Measurements from ENCODE around the gene SNW1.
"Not testable (repeated sequence)": the region's sequence is repeated elsewhere in the genome, so short reads cannot be mapped to it uniquely, and the experiment has no call there.

The SNW1 gene

DNA sequence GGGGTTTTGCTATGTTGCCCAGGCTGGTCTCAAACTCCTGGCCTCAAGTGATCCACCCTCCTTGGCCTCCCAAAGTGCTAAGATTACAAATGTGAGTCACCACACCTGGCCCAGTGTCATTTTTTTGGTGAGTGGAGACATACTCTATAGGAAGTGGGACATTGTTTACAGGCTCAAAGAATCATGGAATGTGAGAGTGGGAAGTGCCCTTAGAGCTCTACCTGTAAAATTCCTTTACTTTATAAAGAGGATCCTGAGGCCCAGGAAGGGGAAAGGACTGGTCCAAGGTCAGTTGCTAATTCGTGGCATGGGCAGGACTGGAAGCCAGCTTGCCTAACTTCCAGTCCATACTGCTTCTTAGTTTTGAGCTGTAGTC, 30.3 kb upstream of the SNW1 start:
- H3K36me3 ChIP-seq (ENCODE audit: control insufficient read depth, insufficient read depth, low read length): no peaks in the 10 kb centered on the region
- peaks cover 5% of the 10 kb centered on the region for H3K4me1 ChIP-seq (ENCODE audit: control insufficient read depth, insufficient read depth, low read length, poor library complexity, severe bottlenecking)
- no peaks in the 10 kb centered on the region for H3K9me3 ChIP-seq (ENCODE audit: control insufficient read depth, low read length)
- WGBS, 2 experiments (ENCODE audit: insufficient coverage in 2 of 2): 56% methylated on average over 1 of the region's 1 CpG; no CpG with 5 or more reads in 1 of the 2 experiments
- no peak overlapping the region for H3K27ac ChIP-seq (ENCODE audit: low read depth, low read length, severe bottlenecking)
- H3K4me3 ChIP-seq (ENCODE audit: extremely low read depth, insufficient read depth, low read length, poor library complexity, severe bottlenecking): no peak overlapping the region

DNA sequence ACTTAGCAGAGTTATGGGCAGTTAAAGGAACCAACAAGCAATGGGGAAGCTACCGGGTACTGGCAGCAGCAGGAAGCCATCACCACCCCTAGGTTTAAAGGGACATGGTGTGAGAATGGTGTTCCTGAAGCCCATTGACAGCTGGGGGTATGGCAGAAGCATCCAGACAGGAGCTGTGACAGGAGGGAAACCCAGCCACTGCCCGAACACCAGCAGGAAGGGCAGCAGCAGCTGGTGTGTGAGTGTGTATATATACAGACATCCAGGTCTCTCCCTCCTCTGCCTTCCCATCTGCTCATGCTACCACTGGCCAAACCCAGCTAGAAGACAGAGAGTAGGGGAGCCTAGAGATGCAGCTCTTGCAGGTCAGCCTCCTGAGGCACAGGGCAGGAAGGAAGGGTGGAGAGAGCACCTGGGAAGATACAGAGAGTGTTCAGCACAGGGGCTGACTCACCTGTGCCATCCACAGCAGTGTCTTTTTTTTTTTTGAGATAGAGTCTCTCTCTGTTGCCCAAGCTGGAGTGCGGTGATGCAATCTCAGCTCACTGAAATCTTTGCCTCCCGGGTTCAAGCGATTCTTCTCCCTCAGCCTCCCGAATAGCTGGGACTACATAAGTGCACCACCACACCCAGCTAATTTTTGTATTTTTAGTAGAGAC, 29.7 kb upstream of the SNW1 start:
- Histone ChIP-seq H3K9me3 (ENCODE audit: control insufficient read depth, low read length) (no peaks in the 10 kb centered on the region), H3K4me3 (ENCODE audit: extremely low read depth, insufficient read depth, low read length, poor library complexity, severe bottlenecking) (no peak overlapping the region), H3K4me1 (ENCODE audit: control insufficient read depth, insufficient read depth, low read length, poor library complexity, severe bottlenecking) (peaks cover 4% of the 10 kb centered on the region), H3K36me3 (ENCODE audit: control insufficient read depth, insufficient read depth, low read length) (no peaks in the 10 kb centered on the region), H3K27ac (ENCODE audit: low read depth, low read length, severe bottlenecking) (no peak overlapping the region)
- 86 to 95% methylated on average over 3 to 5 of the region's 6 CpGs for WGBS, 2 experiments (ENCODE audit: insufficient coverage in 2 of 2)

DNA sequence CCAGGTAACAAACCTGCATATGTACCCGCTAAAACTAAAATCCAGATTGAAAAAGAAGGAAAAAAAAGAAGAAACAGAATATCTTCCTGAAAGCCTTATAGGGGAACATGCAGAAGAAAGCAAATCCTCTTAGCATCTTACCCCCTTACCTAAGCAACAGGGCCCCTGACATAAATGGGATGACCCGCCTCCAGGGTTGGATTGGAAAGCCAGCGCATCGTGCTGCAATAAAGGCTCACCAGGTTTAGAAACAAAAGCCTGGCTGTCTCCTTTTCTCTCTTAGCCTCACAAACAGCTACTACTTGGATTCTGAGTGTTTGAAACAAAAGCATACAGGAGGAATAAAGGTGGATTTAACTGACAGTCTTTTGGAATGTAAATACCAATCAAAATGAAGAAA, 25.2 kb upstream of the SNW1 start:
- H3K4me1 ChIP-seq (ENCODE audit: control insufficient read depth, insufficient read depth, low read length, poor library complexity, severe bottlenecking): no peaks in the 10 kb centered on the region
- H3K36me3 ChIP-seq (ENCODE audit: control insufficient read depth, insufficient read depth, low read length): no peaks in the 10 kb centered on the region
- H3K9me3 ChIP-seq (ENCODE audit: control insufficient read depth, low read length): no peaks in the 10 kb centered on the region
- no peak overlapping the region for H3K27ac ChIP-seq (ENCODE audit: low read depth, low read length, severe bottlenecking)
- 59% methylated on average over 3 of the region's 4 CpGs; no CpG with 5 or more reads in 1 of the 2 experiments for WGBS, 2 experiments (ENCODE audit: insufficient coverage in 2 of 2)
- no peak overlapping the region for H3K4me3 ChIP-seq (ENCODE audit: extremely low read depth, insufficient read depth, low read length, poor library complexity, severe bottlenecking)

DNA sequence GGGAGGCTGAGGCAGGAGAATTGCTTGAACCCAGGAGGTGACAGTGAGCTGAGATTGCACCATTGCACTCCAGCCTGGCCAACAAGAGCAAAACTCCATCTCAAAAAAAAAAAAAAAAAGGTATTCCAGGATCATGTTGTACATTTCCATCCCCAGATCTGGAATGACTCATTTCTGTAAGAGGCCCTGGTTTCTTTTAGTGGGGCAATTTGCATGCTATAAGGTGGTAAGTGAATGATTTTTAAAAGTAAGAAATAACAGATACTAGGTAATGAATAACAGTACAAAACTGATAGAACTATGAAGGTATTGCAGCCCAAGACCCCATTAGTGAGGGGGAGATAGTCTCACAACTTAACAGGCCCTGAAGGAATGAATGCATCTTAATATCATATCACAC, 21.2 kb upstream of the SNW1 start:
- Histone ChIP-seq H3K36me3 (ENCODE audit: control insufficient read depth, insufficient read depth, low read length) (no peaks in the 10 kb centered on the region), H3K4me1 (ENCODE audit: control insufficient read depth, insufficient read depth, low read length, poor library complexity, severe bottlenecking) (no peaks in the 10 kb centered on the region), H3K4me3 (ENCODE audit: extremely low read depth, insufficient read depth, low read length, poor library complexity, severe bottlenecking) (no peak overlapping the region), H3K27ac (ENCODE audit: low read depth, low read length, severe bottlenecking) (no peak overlapping the region), H3K9me3 (ENCODE audit: control insufficient read depth, low read length) (no peaks in the 10 kb centered on the region)

DNA sequence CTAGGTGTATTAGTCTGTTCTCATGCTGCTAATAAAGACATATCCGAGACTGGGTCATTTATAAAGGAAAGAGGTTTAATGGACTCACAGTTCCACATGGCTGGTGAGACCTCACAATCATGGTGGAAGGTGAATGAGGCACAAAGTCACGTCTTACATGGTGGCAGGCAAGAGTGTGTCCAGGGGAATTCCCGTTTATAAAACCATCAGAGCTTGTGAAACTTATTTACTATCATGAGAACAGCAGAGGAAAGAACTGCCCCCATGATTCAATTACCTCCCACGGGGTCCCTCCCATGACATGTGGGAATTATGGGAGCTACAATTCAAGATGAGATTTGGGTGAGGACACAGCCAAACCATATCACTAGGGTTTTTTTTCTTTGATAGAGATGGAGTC, 13.0 kb upstream of the SNW1 start:
- not testable (repeated sequence) for H3K36me3 ChIP-seq (ENCODE audit: control insufficient read depth, insufficient read depth, low read length); H3K9me3 ChIP-seq (ENCODE audit: control insufficient read depth, low read length); H3K4me1 ChIP-seq (ENCODE audit: control insufficient read depth, insufficient read depth, low read length, poor library complexity, severe bottlenecking); H3K27ac ChIP-seq (ENCODE audit: low read depth, low read length, severe bottlenecking); H3K4me3 ChIP-seq (ENCODE audit: extremely low read depth, insufficient read depth, low read length, poor library complexity, severe bottlenecking)
- WGBS, 2 experiments (ENCODE audit: insufficient coverage in 2 of 2): 81 to 100% methylated on average over 1 to 2 of the region's 4 CpGs

DNA sequence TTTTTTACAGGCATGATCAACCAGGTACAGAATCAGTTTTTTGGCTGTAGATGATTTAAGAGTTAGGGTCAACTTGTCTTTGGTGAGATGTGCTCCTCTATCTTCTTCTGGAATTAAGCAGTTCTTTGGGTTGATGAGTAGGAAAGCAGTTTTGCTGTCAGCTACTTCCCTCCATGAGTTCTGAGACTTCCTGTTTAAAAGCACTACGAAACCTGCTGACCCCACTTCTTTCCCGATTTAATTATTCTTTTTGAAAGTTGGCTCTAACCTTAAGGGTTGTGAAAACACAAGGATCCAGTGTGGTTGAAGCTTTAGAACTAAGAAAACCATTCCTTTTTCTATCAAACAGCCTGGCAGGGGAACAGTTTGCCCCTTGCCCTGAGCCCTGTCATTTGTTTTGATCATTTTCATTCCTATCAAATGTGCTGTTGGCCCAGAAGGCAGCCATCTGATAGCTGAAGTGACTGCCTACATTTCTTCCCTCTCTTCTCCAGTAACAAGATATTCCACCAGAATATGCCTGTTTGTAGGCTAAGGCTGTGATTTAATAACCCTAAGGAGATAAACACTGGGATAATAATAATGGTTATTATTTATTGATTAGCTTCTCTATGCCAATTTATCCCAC, 7.6 kb upstream of the SNW1 start:
- H3K9me3 ChIP-seq (ENCODE audit: control insufficient read depth, low read length); H3K36me3 ChIP-seq (ENCODE audit: control insufficient read depth, insufficient read depth, low read length); H3K4me1 ChIP-seq (ENCODE audit: control insufficient read depth, insufficient read depth, low read length, poor library complexity, severe bottlenecking); H3K27ac ChIP-seq (ENCODE audit: low read depth, low read length, severe bottlenecking); H3K4me3 ChIP-seq (ENCODE audit: extremely low read depth, insufficient read depth, low read length, poor library complexity, severe bottlenecking): not testable (repeated sequence)
- WGBS, 2 experiments (ENCODE audit: insufficient coverage in 2 of 2): no CpG with 5 or more reads among the region's 2 CpGs

DNA sequence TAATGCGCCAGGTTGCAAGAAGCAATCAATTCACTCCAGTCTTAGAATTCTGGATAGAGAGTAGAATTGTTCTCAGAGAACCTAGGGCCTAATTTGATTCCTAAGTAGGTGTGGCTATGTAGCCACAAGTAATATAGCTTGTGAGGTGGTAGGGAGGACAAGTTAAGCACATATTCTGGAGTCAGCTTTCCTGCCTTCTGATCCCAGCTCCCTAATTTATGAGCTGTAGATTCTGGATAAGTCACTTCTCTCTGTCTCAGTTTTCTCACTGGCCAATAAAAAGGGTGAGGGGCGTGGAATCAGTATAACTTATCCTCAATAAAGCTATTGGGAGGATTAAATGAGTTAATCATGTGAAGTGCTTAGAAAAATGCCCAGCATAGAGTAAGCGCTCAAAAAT, 3.0 kb upstream of the SNW1 start:
- Histone ChIP-seq H3K9me3 (ENCODE audit: control insufficient read depth, low read length) (no peaks in the 10 kb centered on the region), H3K4me3 (ENCODE audit: extremely low read depth, insufficient read depth, low read length, poor library complexity, severe bottlenecking) (no peak overlapping the region), H3K27ac (ENCODE audit: low read depth, low read length, severe bottlenecking) (no peak overlapping the region), H3K36me3 (ENCODE audit: control insufficient read depth, insufficient read depth, low read length) (peaks cover 5% of the 10 kb centered on the region), H3K4me1 (ENCODE audit: control insufficient read depth, insufficient read depth, low read length, poor library complexity, severe bottlenecking) (no peaks in the 10 kb centered on the region)
- WGBS, 2 experiments (ENCODE audit: insufficient coverage in 2 of 2): 83 to 100% methylated on average over 1 to 2 of the region's 3 CpGs

DNA sequence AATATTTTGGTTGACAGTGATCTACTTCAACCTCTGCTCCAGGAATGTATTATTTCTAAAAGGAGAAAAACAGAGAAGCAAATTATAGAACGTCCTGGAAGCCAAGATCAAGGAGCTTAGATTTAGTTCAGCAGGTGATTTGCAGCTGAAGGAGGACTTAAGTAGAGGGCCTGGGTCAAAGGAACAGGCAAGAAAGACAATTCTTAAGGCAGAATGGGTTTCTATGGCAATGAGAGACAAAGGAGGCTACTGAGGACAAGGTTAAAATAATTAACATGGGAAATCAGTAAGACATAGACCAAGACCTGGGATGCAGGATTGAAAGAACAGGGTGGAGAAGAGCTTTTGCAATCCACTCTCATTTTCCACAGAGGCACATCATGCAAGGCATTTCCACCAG, 2.4 kb upstream of the SNW1 start:
- WGBS, 2 experiments (ENCODE audit: insufficient coverage in 2 of 2): 14 to 44% methylated on average over 1 of the region's 1 CpG
- H3K27ac ChIP-seq (ENCODE audit: low read depth, low read length, severe bottlenecking): no peak overlapping the region
- H3K4me1 ChIP-seq (ENCODE audit: control insufficient read depth, insufficient read depth, low read length, poor library complexity, severe bottlenecking): no peaks in the 10 kb centered on the region
- H3K9me3 ChIP-seq (ENCODE audit: control insufficient read depth, low read length): no peaks in the 10 kb centered on the region
- no peak overlapping the region for H3K4me3 ChIP-seq (ENCODE audit: extremely low read depth, insufficient read depth, low read length, poor library complexity, severe bottlenecking)
- peaks cover 11% of the 10 kb centered on the region for H3K36me3 ChIP-seq (ENCODE audit: control insufficient read depth, insufficient read depth, low read length)

DNA sequence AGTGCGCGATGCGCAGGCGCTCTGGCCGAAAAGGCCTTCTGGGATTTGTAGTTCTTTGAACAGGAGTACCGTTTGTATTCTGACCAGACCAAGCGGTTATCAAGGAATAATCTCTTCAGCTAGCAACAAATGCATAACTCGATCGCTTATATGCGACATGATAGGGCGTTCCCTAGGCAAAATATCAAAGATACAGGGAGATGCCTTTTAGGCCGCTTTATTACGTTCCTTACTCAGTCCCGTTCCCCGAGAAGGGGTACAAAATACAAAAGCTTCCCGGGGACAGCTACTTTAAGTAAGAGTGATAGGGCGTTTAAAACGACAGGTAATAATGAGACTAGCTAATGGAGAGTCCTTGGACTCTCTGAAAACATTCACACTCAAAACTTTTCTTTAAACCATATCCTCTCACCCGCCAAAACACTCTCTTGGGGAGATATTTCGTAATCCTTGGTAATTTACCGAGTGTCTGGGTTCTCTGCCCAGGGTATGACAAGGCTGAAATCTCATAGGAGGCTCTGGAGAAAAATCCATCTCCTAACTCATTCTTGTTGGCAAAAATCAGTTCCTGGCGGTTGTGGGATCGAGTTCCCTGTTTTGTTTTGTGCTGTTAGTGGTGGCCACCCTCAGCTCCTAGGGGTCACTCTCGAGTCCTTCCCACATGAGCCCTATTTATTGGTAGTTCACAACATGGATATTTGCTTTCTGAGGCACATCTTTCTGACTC, 412 bp upstream of the SNW1 start:
- Histone ChIP-seq H3K4me3 (ENCODE audit: extremely low read depth, insufficient read depth, low read length, poor library complexity, severe bottlenecking) (peak overlapping the region; percentile 88), H3K27ac (ENCODE audit: low read depth, low read length, severe bottlenecking) (peak overlapping the region; percentile 91), H3K4me1 (ENCODE audit: control insufficient read depth, insufficient read depth, low read length, poor library complexity, severe bottlenecking) (no peaks in the 10 kb centered on the region), H3K9me3 (ENCODE audit: control insufficient read depth, low read length) (no peaks in the 10 kb centered on the region), H3K36me3 (ENCODE audit: control insufficient read depth, insufficient read depth, low read length) (peaks cover 20% of the 10 kb centered on the region)
- 10 to 13% methylated on average over 6 to 15 of the region's 24 CpGs for WGBS, 2 experiments (ENCODE audit: insufficient coverage in 2 of 2)

DNA sequence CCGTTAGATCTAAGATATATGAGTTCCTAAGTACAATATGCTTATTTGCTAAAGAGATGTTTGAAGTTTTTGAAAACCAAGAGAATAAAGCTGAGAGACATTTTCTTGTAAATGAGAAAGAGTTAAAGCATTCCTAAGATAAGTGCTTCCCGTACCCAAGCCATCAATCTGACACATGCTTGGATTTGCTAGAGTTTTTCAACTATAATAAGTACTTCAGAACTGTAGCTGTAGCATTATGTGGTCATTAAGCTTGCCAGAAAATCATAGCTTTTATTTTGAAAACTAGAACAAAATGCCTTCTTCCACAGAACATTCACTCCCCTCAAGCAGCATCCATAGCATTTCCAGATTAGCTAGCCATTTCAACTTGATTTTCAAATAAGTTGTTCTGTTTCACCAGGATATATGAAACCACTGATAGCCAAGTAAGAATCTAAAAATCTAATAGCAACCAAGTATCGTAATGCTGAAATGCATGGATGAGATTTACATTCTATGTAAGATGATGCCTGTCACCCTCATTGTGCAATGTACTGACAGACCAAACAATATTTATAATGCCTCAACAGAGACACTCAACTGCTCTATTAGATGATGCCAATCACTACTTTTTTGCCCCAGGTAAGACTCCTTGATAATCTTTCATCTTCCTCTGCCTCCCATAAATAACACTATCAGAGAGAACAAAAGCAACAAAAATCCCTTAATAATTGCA, 8.0 kb downstream of the SNW1 start:
- Histone ChIP-seq H3K27ac (ENCODE audit: low read depth, low read length, severe bottlenecking) (no peak overlapping the region), H3K36me3 (ENCODE audit: control insufficient read depth, insufficient read depth, low read length) (peaks cover 76% of the 10 kb centered on the region), H3K9me3 (ENCODE audit: control insufficient read depth, low read length) (no peaks in the 10 kb centered on the region), H3K4me1 (ENCODE audit: control insufficient read depth, insufficient read depth, low read length, poor library complexity, severe bottlenecking) (no peaks in the 10 kb centered on the region), H3K4me3 (ENCODE audit: extremely low read depth, insufficient read depth, low read length, poor library complexity, severe bottlenecking) (no peak overlapping the region)
- WGBS, 2 experiments (ENCODE audit: insufficient coverage in 2 of 2): 100% methylated on average over 1 of the region's 3 CpGs; no CpG with 5 or more reads in 1 of the 2 experiments
